ENCODE measurements around the gene CDC42EP4. TPM values are rescaled to one million over a fixed set of nuclear protein-coding genes. Genes with fewer than 3 reads are reported as not detected.

CDC42EP4 gene
- total and polyA plus RNA-seq, 9 of the 15 experiments (the other 6 are each of a cell fraction or from before 2014, with no cell fraction given) = 0.65 to 20.8 (median 12.3) TPM

GRCh38 chr17:73309727-73310596 lies 1.8 kb downstream of the CDC42EP4 start (continued):
- TF ChIP-seq TFE3 (CRISPR knock-in tag; IDR thresholded peaks at IDR 0.05) (peak; percentile 24; the same call in 1 of the 2 replicates), HOMEZ (CRISPR knock-in tag; IDR thresholded peaks at IDR 0.05) (no peak), XRCC3 (IDR thresholded peaks at IDR 0.05) (no peak), CGGBP1 (CRISPR knock-in tag; IDR thresholded peaks at IDR 0.05) (no peak), NFIC (IDR thresholded peaks at IDR 0.05) (peak; percentile 58; the same call in 1 of the 2 replicates), ZNF324 (CRISPR knock-in tag; IDR thresholded peaks at IDR 0.05) (no peak), ZNF780A (CRISPR knock-in tag; IDR thresholded peaks at IDR 0.05) (no peak), NFYB (IDR thresholded peaks at IDR 0.05; ENCODE audit: extremely low read depth, insufficient read length) (no peak), FOXM1 (IDR thresholded peaks at IDR 0.05; ENCODE audit: low read depth) (no peak), FOXM1 (CRISPR knock-in tag; IDR thresholded peaks at IDR 0.05; ENCODE audit: low read depth) (no peak), MGA (IDR thresholded peaks at IDR 0.05) (peak; percentile 51; the same call in 1 of the 2 replicates), TCF7L2 (IDR thresholded peaks at IDR 0.05; ENCODE audit: low read depth, low read length) (no peak)
